ENCODE results near the gene LDLRAD3.

Gene LDLRAD3

DNA sequence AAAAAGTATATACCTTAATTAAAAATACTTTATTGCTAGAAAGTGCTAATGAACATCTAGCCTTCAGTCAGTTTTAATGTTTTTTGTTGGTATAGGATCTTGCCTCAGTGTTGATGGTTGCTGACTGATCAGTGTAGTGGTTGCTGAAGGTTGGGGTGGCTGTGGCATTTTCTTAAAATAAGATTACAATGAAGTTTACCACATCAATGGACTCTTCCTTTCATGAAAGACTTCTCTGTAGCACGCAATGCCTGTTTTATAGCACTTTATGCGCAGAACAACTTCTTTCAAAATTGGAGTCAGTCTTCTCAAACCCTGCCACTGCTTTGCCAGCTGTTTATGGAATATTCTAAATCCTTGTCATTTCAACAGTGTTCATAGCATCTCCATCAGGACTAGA lies 50.6 kb downstream of the LDLRAD3 start:
- H3K4me3 ChIP-seq (ENCODE audit: low read depth, low read length): no peak overlapping the region
- TF ChIP-seq, protein P1, sequence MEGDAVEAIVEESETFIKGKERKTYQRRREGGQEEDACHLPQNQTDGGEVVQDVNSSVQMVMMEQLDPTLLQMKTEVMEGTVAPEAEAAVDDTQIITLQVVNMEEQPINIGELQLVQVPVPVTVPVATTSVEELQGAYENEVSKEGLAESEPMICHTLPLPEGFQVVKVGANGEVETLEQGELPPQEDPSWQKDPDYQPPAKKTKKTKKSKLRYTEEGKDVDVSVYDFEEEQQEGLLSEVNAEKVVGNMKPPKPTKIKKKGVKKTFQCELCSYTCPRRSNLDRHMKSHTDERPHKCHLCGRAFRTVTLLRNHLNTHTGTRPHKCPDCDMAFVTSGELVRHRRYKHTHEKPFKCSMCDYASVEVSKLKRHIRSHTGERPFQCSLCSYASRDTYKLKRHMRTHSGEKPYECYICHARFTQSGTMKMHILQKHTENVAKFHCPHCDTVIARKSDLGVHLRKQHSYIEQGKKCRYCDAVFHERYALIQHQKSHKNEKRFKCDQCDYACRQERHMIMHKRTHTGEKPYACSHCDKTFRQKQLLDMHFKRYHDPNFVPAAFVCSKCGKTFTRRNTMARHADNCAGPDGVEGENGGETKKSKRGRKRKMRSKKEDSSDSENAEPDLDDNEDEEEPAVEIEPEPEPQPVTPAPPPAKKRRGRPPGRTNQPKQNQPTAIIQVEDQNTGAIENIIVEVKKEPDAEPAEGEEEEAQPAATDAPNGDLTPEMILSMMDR (IDR thresholded peaks at IDR 0.05; ENCODE audit: low read depth, low read length, missing control alignments): no peak
- no peak for DNase-seq (ENCODE audit: low read depth)
- in situ Hi-C loops (cut with HindIII; ENCODE audit: low sequenced_read_pairs): no loop called here

- DNase-seq (ENCODE audit: low read depth): no peak
- TF ChIP-seq, protein P1 (IDR thresholded peaks at IDR 0.05; ENCODE audit: low read depth, low read length, missing control alignments): no peak
- in situ Hi-C loops (cut with HindIII; ENCODE audit: low sequenced_read_pairs): no loop called here
- no peak overlapping the region for H3K4me3 ChIP-seq (ENCODE audit: low read depth, low read length)
Measured at GRCh38 chr11:35995681-35996271, 51.9 kb downstream of the LDLRAD3 start.

DNA sequence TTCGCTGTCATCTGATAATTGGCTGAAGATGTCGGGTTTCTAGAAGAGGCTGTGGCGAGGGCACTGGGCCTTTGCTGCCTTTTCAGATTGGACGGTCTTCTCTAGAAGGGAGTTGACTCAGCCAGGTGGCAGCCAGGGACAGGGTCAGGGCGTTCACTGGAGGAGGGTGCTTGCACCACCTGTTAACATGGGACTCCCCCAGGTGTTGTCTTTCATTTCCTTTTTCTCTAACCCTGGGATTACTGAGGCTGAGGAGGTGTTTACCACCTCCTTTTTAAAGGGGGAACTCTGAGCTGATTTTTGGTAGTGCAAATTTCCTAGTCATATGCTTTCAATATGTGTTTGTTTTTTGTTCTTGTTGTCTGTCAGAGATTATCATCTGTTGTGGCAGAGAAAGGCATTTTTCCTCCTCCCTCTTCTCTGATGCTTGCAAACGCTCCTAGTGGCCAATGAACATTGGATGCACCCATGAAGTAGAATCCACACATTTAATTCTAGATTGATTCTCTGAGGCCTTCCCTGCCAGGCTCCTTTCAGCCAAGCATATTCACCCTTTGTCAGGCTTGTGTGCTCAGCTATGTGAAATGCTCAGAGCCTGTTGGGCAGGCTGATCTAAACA lies 54.1 kb downstream of the LDLRAD3 start:
- in situ Hi-C loops (cut with HindIII; ENCODE audit: low sequenced_read_pairs): no loop called here
- TF ChIP-seq, protein P1 (IDR thresholded peaks at IDR 0.05; ENCODE audit: low read depth, low read length, missing control alignments): no peak
- no peak overlapping the region for H3K4me3 ChIP-seq (ENCODE audit: low read depth, low read length)
- DNase-seq (ENCODE audit: low read depth): no peak

DNA sequence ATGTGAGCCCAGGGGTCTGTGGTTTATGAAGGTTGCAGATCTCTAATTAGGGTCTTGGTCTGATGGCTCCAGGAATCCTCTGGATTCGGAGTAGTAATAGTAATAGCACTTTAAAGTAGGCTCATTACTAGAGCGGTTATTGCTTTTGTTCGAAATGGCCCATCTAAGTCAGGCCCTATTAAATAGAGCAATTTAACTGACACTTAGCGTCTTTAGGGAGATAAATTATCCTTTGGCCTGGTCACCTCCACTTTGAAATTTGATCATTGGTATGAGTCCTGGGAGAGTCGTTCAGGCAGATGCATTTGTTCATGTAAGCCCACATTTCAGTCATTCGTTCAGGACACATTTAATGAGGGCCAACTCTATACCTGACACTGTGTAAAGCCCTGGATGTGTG lies 54.8 kb downstream of the LDLRAD3 start:
- in situ Hi-C loops (cut with HindIII; ENCODE audit: low sequenced_read_pairs): no loop called here
- no peak for DNase-seq (ENCODE audit: low read depth)
- TF ChIP-seq, protein P1 (IDR thresholded peaks at IDR 0.05; ENCODE audit: low read depth, low read length, missing control alignments): no peak
- H3K4me3 ChIP-seq (ENCODE audit: low read depth, low read length): no peak overlapping the region

- in situ Hi-C loops (cut with HindIII; ENCODE audit: low sequenced_read_pairs): no loop called here
- DNase-seq (ENCODE audit: low read depth): no peak
- TF ChIP-seq, protein P1 (IDR thresholded peaks at IDR 0.05; ENCODE audit: low read depth, low read length, missing control alignments): no peak
- H3K4me3 ChIP-seq (ENCODE audit: low read depth, low read length): no peak overlapping the region
Measured at GRCh38 chr11:36000616-36001190, 56.8 kb downstream of the LDLRAD3 start.

DNA sequence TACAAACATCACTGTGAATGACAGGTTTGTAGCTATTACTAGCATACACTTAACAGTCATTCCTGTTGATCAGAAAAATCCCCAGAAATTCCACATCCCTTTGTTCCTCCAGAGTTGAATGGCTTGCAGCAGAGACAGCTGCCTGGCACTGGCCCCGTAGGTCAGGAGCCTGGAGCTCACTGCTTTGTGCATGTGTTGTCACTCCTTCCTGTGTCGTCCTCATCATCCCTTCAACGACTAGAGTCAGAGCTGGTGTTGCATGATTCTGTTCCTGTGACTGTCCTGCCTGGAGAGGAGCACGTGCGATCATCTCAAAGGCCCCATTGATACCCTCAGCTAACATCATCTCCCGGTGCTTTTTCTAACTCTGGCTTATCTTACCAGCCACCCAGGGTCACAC lies 58.3 kb downstream of the LDLRAD3 start:
- TF ChIP-seq, protein P1 (IDR thresholded peaks at IDR 0.05; ENCODE audit: low read depth, low read length, missing control alignments): no peak
- no peak overlapping the region for H3K4me3 ChIP-seq (ENCODE audit: low read depth, low read length)
- in situ Hi-C loops (cut with HindIII; ENCODE audit: low sequenced_read_pairs): no loop called here
- DNase-seq (ENCODE audit: low read depth): no peak

Measured in astrocyte of the cerebellum (primary cell).